GM12801 (cell line): ENCODE results near the gene ADGRG2.

ENCODE experiments used
- CTCF ChIP-seq: IDR thresholded peaks from one replicate; pipeline ENCODE4 v1.5.1; 2011; ENCODE audit warnings: control low read depth; ENCODE audit not compliant: insufficient read length; ENCODE audit errors: extremely low read depth

ADGRG2 gene

GRCh38 chrX:19085666-19086065 lies 36.6 kb downstream of the ADGRG2 start:
- TF ChIP-seq CTCF, result no peak

GRCh38 chrX:19075754-19076153 lies 46.5 kb downstream of the ADGRG2 start:
- TF ChIP-seq CTCF, result no peak

GRCh38 chrX:19072372-19072771 lies 49.9 kb downstream of the ADGRG2 start:
- no peak for TF ChIP-seq CTCF

- no peak for TF ChIP-seq CTCF
These were observed 51.7 kb downstream of the ADGRG2 start for GRCh38 chrX:19070555-19070994.

- TF ChIP-seq CTCF, result no peak
These were observed 56.7 kb downstream of the ADGRG2 start for GRCh38 chrX:19065535-19065934.

GRCh38 chrX:19064175-19064574 lies 58.1 kb downstream of the ADGRG2 start:
- TF ChIP-seq CTCF, result no peak

GRCh38 chrX:19063030-19063429 lies 59.2 kb downstream of the ADGRG2 start:
- no peak for TF ChIP-seq CTCF

GRCh38 chrX:19059067-19059466 lies 63.2 kb downstream of the ADGRG2 start:
- TF ChIP-seq CTCF, result no peak
